H1 (cell line): ENCODE results near the gene TLR10. TPM values are rescaled to one million over a fixed set of nuclear protein-coding genes. Genes with fewer than 3 reads are reported as not detected.

ENCODE experiments used
- CHD7 ChIP-seq: fragments of 300-600 bp; sonication (generic); IDR thresholded peaks from 2 replicates; pipeline ENCODE4 v1.7.1; 2012; ENCODE audit warnings: low read length, moderate library complexity, mild to moderate bottlenecking, inconsistent platforms; ENCODE audit not compliant: insufficient replicate concordance
- CTBP2 ChIP-seq: IDR thresholded peaks from 2 replicates; pipeline ENCODE4 v1.7.0; 2011; ENCODE audit warnings: borderline replicate concordance, mild to moderate bottlenecking, moderate library complexity, mixed read lengths, low read length; ENCODE audit not compliant: insufficient read depth, insufficient read length
- HDAC6 ChIP-seq: IDR thresholded peaks from one replicate; pipeline ENCODE4 v1.7.1; 2012; ENCODE audit warnings: low read depth, mild to moderate bottlenecking, inconsistent platforms, low read length, moderate library complexity
- JUN ChIP-seq: IDR thresholded peaks from 2 replicates; pipeline ENCODE4 v1.6.1; 2011; ENCODE audit warnings: low read depth, mild to moderate bottlenecking, improper control_type of control experiment, low read length
- POLR2AphosphoS5 ChIP-seq: IDR thresholded peaks from 2 replicates; pipeline ENCODE4 v1.6.1; 2011; ENCODE audit warnings: low read depth, low read length
- RBBP5 ChIP-seq: IDR thresholded peaks from 2 replicates; pipeline ENCODE4 v1.7.1; 2012; ENCODE audit warnings: low read depth, mild to moderate bottlenecking, inconsistent platforms, low read length, moderate library complexity, borderline replicate concordance
- SIX5 ChIP-seq: IDR thresholded peaks from 2 replicates; pipeline ENCODE4 v1.6.1; 2011; ENCODE audit warnings: mild to moderate bottlenecking, low read depth, low read length
- SP1 ChIP-seq: IDR thresholded peaks from 2 replicates; pipeline ENCODE4 v1.6.1; 2011; ENCODE audit warnings: low read depth, low read length
- YY1 ChIP-seq: IDR thresholded peaks from 2 replicates; pipeline ENCODE4 v1.6.1; 2011; ENCODE audit warnings: low read depth, mild to moderate bottlenecking, low read length
- polyA plus RNA-seq, 7 experiments: library from polyadenylated mRNA; depleted of rRNA in 3 of 7; stranded (reverse) in 5 of 7; unstranded in 2 of 7; fragments of >200 nt in 5 of 7; fragments of 200-250 nt in 2 of 7; gene quantifications; 1 replicate in 5 of 7; 2 replicates in 1 of 7; 4 replicates in 1 of 7; pipeline versions ENCODE4 v1.2.1 to v1.2.3, GENCODE V29; 2011 to 2013; ENCODE audit warnings: missing spikeins in 2 of 7, mixed read lengths in 2 of 7
- total RNA-seq: library from RNA; stranded (reverse); fragmentation: NEBNext Ultra II Directional; extraction: Animal tissue kit (Norgen Biotek cat#: 25700); gene quantifications from 2 replicates; pipeline ENCODE4 v1.2.1, GENCODE V29; 2021

The TLR10 gene
- total and polyA plus RNA-seq, 2 of the 8 experiments (the other 6 are each of a cell fraction or from before 2014, with no cell fraction given), result not detected

GRCh38 chr4:38752941-38753806, 29.6 kb downstream of the TLR10 start (continued):
- TF ChIP-seq CHD7 (peak; percentile 26), RBBP5 (peak; percentile 91; the same call in 1 of the 2 replicates), SP1 (peak; percentile 75; the same call in 1 of the 2 replicates), JUN (no peak), POLR2AphosphoS5 (peak; percentile 45; the same call in 1 of the 2 replicates), CTBP2 (no peak), HDAC6 (peak; percentile 5), SIX5 (peak; percentile 16; the same call in 1 of the 2 replicates), YY1 (peak; percentile 33; the same call in 1 of the 2 replicates)
